HepG2 (cell line): ENCODE data around the gene DDOST. TPM values are rescaled to one million over a fixed set of nuclear protein-coding genes. Genes with fewer than 3 reads are reported as not detected.

Source experiments
- ATAC-seq: fragments of 200-7000 bp; cut with Tn5 transposase; 3 replicates; pipeline ENCODE4 v1.9.1; 2020; ENCODE audit warnings: mild to moderate bottlenecking, moderate library complexity
- BruUV-seq: library from RNA; stranded (reverse); fragments of 400-500 nt; replicated peaks from 2 replicates; lab custom pipeline; 2021; lab: Mats Ljungman, UMichigan
- CTCF ChIA-PET: fragments of 300-600 bp; formaldehyde crosslinking; extraction: SDS; loops from one replicate; lab custom pipeline; 2021; ENCODE audit warnings: low total read pairs, inconsistent platforms, low intra/inter-chr PET ratio; lab: Yijun Ruan, JAX
- POLR2A ChIA-PET: fragments of 350-600 bp; sonication (Branson Sonifier 250); formaldehyde crosslinking; loops from one replicate; lab custom pipeline; 2020; ENCODE audit warnings: antibody characterized with exemption, inconsistent platforms; lab: Yijun Ruan, JAX
- DNase-seq: peaks from one replicate; pipeline ENCODE4 v3.0.0-alpha.2; 2015; ENCODE audit warnings: low spot score
- FAIRE-seq: peaks from 3 replicates; lab custom pipeline; 2011; peaks lifted over from hg19 to GRCh38; lab: Jason Lieb, UNC
- H2AFZ ChIP-seq: one replicate; pipeline ENCODE4 v1.6.1; 2011; ENCODE audit warnings: low read length, inconsistent platforms
- H3K27ac ChIP-seq: fragments of 300-600 bp; 3 replicates; pipeline ENCODE4 v1.8.0; 2011; ENCODE audit warnings: mixed run types, mild to moderate bottlenecking, mixed read lengths, low read length, inconsistent platforms; ENCODE audit not compliant: insufficient read depth; ENCODE audit errors: extremely low read length
- H3K27me3 ChIP-seq, 2 experiments: fragments of 200-600 bp in 1 of 2; 2 replicates in 1 of 2; 3 replicates in 1 of 2; pipeline versions ENCODE4 v1.6.0 to v1.8.0; 2011; ENCODE audit warnings: low read length in 2 of 2, mild to moderate bottlenecking in 2 of 2, moderate library complexity in 2 of 2, inconsistent platforms in 1 of 2; ENCODE audit not compliant: insufficient read depth in 2 of 2, control insufficient read depth in 1 of 2
- H3K36me3 ChIP-seq, 2 experiments: fragments of 200-600 bp in 1 of 2; replicated peaks in 1 of 2; 2 replicates in 1 of 2; 3 replicates in 1 of 2; pipeline versions ENCODE4 v1.5.1 to v1.8.0; 2011; ENCODE audit warnings: low read length in 2 of 2, inconsistent platforms in 1 of 2; ENCODE audit not compliant: insufficient read depth in 2 of 2, control insufficient read depth in 1 of 2
- H3K4me1 ChIP-seq: 2 replicates; pipeline ENCODE4 v1.5.1; 2012; ENCODE audit warnings: low read length, inconsistent platforms; ENCODE audit not compliant: insufficient read depth
- H3K4me2 ChIP-seq: 2 replicates; pipeline ENCODE4 v1.6.0; 2011; ENCODE audit warnings: low read depth, low read length, inconsistent platforms
- H3K4me3 ChIP-seq, 3 experiments: fragments of 200-600 bp in 1 of 3; sonication (generic), shearing (Covaris generic) in 1 of 3; replicated peaks in 1 of 3; 2 replicates each; pipeline ENCODE4 v1.5.1; 2011 to 2016; ENCODE audit warnings: low read length in 3 of 3, inconsistent platforms in 2 of 3, low read depth in 2 of 3, mild to moderate bottlenecking in 2 of 3, control low read depth in 1 of 3, mixed read lengths in 1 of 3; ENCODE audit not compliant: insufficient read depth in 1 of 3
- H3K79me2 ChIP-seq: one replicate; pipeline ENCODE4 v1.6.1; 2011; ENCODE audit warnings: low read length, inconsistent platforms; ENCODE audit not compliant: insufficient read depth
- H3K9ac ChIP-seq: 2 replicates; pipeline ENCODE4 v1.6.0; 2011; ENCODE audit warnings: mild to moderate bottlenecking, low read depth, low read length, inconsistent platforms; ENCODE audit not compliant: insufficient read depth
- H3K9me3 ChIP-seq: 2 replicates; pipeline ENCODE4 v1.5.1; 2012; ENCODE audit warnings: mild to moderate bottlenecking, low read length
- H4K20me1 ChIP-seq: 2 replicates; pipeline ENCODE4 v1.6.0; 2011; ENCODE audit warnings: inconsistent platforms, mild to moderate bottlenecking, low read length, moderate library complexity; ENCODE audit not compliant: insufficient read depth
- DPF2 ChIP-seq: sonication (generic); formaldehyde crosslinking; IDR thresholded peaks from 2 replicates; pipeline ENCODE4 v1.4.0; 2020; ENCODE audit warnings: mild to moderate bottlenecking, low read depth, missing genetic modification reagents, borderline replicate concordance
- GATAD2A ChIP-seq: IDR thresholded peaks from 2 replicates; pipeline ENCODE4 v1.6.1; 2016
- HOXA5 ChIP-seq: sonication (generic); formaldehyde crosslinking; IDR thresholded peaks from 2 replicates; pipeline ENCODE4 v1.4.0; 2020; ENCODE audit warnings: missing genetic modification reagents
- ZNF460 ChIP-seq: sonication (generic); formaldehyde crosslinking; IDR thresholded peaks from 2 replicates; pipeline ENCODE4 v1.5.1; 2020; ENCODE audit warnings: missing genetic modification reagents, mild to moderate bottlenecking, borderline replicate concordance
- WGBS: methylation state at CpG from one replicate; pipeline ENCODE4 v1.1.6; 2017; ENCODE audit warnings: low lambda C conversion rate; 5-methylcytosine and 5-hydroxymethylcytosine counted together
- in situ Hi-C: cut with HindIII; loops from 2 replicates; pipeline ENCODE4 v1.10.0; 2017; ENCODE audit warnings: low pct_unique_long_range_greater_than_20kb; ENCODE audit not compliant: extremely low pct_ligation_motif_present
- intact Hi-C: fragments of 100-400 bp; cut with micrococcal nuclease; formaldehyde crosslinking; loops from one replicate; pipeline ENCODE4 v1.10.0; 2022; ENCODE audit not compliant: unreplicated experiment
- polyA plus RNA-seq, 8 experiments: library from polyadenylated mRNA; depleted of rRNA in 3 of 8; stranded (reverse) in 7 of 8; unstranded in 1 of 8; fragments of >200 nt; fragmentation: Illumina TruSeq in 4 of 8; extraction: Trizol in 4 of 8; gene quantifications; 2 replicates each; pipeline versions ENCODE4 v1.2.1 to v1.2.3, GENCODE V29; 2011 to 2016; ENCODE audit warnings: low read depth in 4 of 8, missing spikeins in 1 of 8, mixed read lengths in 1 of 8; ENCODE audit not compliant: insufficient read depth in 1 of 8
- total RNA-seq, 5 experiments: library from RNA; depleted of rRNA; stranded (reverse); fragments of >200 nt; fragmentation: Illumina TruSeq; extraction: Trizol; gene quantifications; 2 replicates each; pipeline ENCODE4 v1.2.3, GENCODE V29; 2016; ENCODE audit warnings: low read depth in 1 of 5
- TF ChIP-seq, protein P1 (sequence below): sonication (generic); formaldehyde crosslinking; IDR thresholded peaks from 2 replicates; pipeline ENCODE4 v1.8.1; 2023; ENCODE audit warnings: mild to moderate bottlenecking, missing genetic modification reagents
- TF ChIP-seq, protein P2 (sequence below): sonication (generic); formaldehyde crosslinking; IDR thresholded peaks from 2 replicates; pipeline ENCODE4 v1.5.0; 2020; ENCODE audit warnings: mild to moderate bottlenecking, missing genetic modification reagents

Gene DDOST
- total and polyA plus RNA-seq, 2 of the 13 experiments (the other 11 are each of a cell fraction or from before 2014, with no cell fraction given) = 335 to 494 TPM

DNA sequence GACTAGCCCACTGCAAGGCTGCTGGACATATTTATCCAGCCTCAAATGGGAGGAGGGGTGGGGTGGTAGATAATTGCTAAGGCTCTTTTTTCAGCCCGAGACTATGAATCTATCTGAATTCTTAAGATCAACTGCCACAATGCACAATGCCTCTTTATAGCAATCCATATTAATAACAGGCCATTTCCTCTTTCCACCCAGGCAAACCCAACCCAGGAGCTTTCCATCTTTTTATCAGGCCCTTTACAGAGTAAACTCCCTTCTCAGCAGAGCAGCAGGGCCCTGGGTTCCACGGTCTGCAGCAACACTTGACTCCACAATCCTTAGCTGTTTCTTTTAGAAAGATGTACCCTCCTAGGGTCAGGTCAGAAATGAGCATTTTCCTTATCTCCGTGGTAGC lies 806 bp downstream of the DDOST start:
- FAIRE-seq (no peak), DNase-seq (no peak), ATAC-seq (no peak)
- peaks cover 48% of the 10 kb centered on the region for H3K79me2 ChIP-seq
- H3K9ac ChIP-seq = peak overlapping the region; percentile 85
- in situ Hi-C loops = no loop called here
- ChIA-PET CTCF (no interaction called here), POLR2A (interaction anchor here (1.2 to 2.9 kb wide), 3 partner anchors 27 to 128 kb away, joined by 3 to 24 read pairs (median 4); partner anchors contain the start of gene PINK1)
- H3K36me3 ChIP-seq = peaks cover 23 to 36% of the 10 kb centered on the region in 2 experiments
- no peak overlapping the region for H2AFZ ChIP-seq
- H3K9me3 ChIP-seq = no peaks in the 10 kb centered on the region
- no peaks in the 10 kb centered on the region for H4K20me1 ChIP-seq
- H3K27ac ChIP-seq = peak overlapping the region; percentile 39
- 0 out of 2 replicates have a peak, but pooled peaks have one; percentile 4 for TF ChIP-seq HOXA5 (CRISPR knock-in tag)
- no peak for TF ChIP-seq ZNF460 (CRISPR knock-in tag)
- intact Hi-C loops = no loop called here
- WGBS = 0% methylated on average over 3 of the region's 3 CpGs
- H3K4me3 ChIP-seq = peak overlapping the region; percentile 76 to 98 (median 89)
- peak overlapping the region; percentile 65 for H3K4me2 ChIP-seq
- H3K4me1 ChIP-seq = peaks cover 47% of the 10 kb centered on the region
- no TSS peak for BruUV-seq
- H3K27me3 ChIP-seq = no peaks in the 10 kb centered on the region; a peak in 1 of 5 replicates

DNA sequence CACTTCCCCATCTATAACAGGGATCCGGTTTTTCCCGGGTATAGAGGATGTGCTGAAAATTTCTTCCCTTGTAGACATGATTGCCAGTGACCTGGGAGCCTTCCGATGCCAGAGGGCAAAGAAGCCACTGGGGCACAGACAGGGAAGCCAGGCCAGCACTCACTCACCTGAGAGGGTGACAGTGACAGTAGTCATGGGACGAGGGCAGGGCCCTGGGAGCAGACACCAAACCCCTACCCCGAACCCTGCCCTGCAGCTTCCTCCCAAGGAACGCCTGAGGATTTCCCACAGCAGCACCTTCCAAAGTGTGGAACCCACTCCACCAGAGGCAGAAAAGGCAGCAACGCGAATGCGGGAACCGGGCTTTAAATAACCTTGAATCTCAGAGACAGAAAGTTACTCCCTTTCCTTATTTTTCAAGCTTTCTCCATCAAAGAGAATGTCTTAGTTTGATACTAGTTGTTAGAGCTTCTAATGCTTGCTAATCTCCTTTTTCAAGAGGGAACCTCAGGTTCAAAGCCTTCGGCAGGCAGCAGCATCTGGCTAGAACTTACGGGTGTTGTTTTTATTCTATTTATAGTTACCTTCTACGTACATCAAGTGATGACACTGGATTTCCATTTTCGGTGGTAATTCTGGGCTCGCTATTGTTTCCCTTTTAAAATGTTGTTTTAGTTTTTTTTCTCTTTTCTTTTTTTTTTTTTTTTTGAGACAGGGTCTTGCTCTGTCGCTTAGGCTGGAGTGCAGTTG lies 2.8 kb downstream of the DDOST start:
- peaks cover 32 to 54% of the 10 kb centered on the region in 2 experiments for H3K36me3 ChIP-seq
- no peak overlapping the region for H2AFZ ChIP-seq
- TF ChIP-seq GATAD2A (CRISPR knock-in tag) (no peak), DPF2 (CRISPR knock-in tag) (no peak)
- TF ChIP-seq, protein P1, sequence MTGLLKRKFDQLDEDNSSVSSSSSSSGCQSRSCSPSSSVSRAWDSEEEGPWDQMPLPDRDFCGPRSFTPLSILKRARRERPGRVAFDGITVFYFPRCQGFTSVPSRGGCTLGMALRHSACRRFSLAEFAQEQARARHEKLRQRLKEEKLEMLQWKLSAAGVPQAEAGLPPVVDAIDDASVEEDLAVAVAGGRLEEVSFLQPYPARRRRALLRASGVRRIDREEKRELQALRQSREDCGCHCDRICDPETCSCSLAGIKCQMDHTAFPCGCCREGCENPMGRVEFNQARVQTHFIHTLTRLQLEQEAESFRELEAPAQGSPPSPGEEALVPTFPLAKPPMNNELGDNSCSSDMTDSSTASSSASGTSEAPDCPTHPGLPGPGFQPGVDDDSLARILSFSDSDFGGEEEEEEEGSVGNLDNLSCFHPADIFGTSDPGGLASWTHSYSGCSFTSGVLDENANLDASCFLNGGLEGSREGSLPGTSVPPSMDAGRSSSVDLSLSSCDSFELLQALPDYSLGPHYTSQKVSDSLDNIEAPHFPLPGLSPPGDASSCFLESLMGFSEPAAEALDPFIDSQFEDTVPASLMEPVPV = no peak
- TF ChIP-seq, protein P2, sequence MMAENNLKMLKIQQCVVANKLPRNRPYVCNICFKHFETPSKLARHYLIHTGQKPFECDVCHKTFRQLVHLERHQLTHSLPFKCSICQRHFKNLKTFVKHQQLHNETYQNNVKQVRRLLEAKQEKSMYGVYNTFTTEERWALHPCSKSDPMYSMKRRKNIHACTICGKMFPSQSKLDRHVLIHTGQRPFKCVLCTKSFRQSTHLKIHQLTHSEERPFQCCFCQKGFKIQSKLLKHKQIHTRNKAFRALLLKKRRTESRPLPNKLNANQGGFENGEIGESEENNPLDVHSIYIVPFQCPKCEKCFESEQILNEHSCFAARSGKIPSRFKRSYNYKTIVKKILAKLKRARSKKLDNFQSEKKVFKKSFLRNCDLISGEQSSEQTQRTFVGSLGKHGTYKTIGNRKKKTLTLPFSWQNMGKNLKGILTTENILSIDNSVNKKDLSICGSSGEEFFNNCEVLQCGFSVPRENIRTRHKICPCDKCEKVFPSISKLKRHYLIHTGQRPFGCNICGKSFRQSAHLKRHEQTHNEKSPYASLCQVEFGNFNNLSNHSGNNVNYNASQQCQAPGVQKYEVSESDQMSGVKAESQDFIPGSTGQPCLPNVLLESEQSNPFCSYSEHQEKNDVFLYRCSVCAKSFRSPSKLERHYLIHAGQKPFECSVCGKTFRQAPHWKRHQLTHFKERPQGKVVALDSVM (CRISPR knock-in tag) = no peak
- FAIRE-seq (no peak), DNase-seq (no peak), ATAC-seq (no peak)
- WGBS = 93% methylated on average over 15 of the region's 16 CpGs
- no TSS peak for BruUV-seq
- no peaks in the 10 kb centered on the region for H3K9me3 ChIP-seq
- POLR2A ChIA-PET = no interaction called here
- intact Hi-C loops = no loop called here
- H3K4me1 ChIP-seq = peaks cover 47% of the 10 kb centered on the region
- H4K20me1 ChIP-seq = no peaks in the 10 kb centered on the region
- H3K27ac ChIP-seq = no peak overlapping the region
- H3K4me2 ChIP-seq = no peak overlapping the region
- H3K9ac ChIP-seq = 0 out of 2 replicates have a peak overlapping the region, but pooled peaks have one; percentile 1
- CTCF ChIA-PET = no interaction called here
- peaks cover 48% of the 10 kb centered on the region for H3K79me2 ChIP-seq
- H3K4me3 ChIP-seq = no peak overlapping the region
- in situ Hi-C loops = no loop called here
- no peaks in the 10 kb centered on the region; a peak in 1 of 5 replicates for H3K27me3 ChIP-seq
